Ishikawa (cell line): Measurements from ENCODE around the gene KCNJ6.

ENCODE experiments used
- CEBPB ChIP-seq: IDR thresholded peaks from 2 replicates; pipeline ENCODE4 v1.6.1; 2012
- EP300 ChIP-seq: IDR thresholded peaks from 2 replicates; pipeline ENCODE4 v1.6.1; 2012; ENCODE audit warnings: borderline replicate concordance
- TAF1 ChIP-seq: IDR thresholded peaks from 2 replicates; pipeline ENCODE4 v1.6.1; 2012; ENCODE audit warnings: low read depth, mild to moderate bottlenecking
- YY1 ChIP-seq: IDR thresholded peaks from 2 replicates; pipeline ENCODE4 v1.6.1; 2012; ENCODE audit warnings: low read depth
- TF ChIP-seq, protein P1 (sequence below): IDR thresholded peaks from 2 replicates; pipeline ENCODE4 v1.6.1; 2012; ENCODE audit warnings: low read depth, mild to moderate bottlenecking

DNA sequence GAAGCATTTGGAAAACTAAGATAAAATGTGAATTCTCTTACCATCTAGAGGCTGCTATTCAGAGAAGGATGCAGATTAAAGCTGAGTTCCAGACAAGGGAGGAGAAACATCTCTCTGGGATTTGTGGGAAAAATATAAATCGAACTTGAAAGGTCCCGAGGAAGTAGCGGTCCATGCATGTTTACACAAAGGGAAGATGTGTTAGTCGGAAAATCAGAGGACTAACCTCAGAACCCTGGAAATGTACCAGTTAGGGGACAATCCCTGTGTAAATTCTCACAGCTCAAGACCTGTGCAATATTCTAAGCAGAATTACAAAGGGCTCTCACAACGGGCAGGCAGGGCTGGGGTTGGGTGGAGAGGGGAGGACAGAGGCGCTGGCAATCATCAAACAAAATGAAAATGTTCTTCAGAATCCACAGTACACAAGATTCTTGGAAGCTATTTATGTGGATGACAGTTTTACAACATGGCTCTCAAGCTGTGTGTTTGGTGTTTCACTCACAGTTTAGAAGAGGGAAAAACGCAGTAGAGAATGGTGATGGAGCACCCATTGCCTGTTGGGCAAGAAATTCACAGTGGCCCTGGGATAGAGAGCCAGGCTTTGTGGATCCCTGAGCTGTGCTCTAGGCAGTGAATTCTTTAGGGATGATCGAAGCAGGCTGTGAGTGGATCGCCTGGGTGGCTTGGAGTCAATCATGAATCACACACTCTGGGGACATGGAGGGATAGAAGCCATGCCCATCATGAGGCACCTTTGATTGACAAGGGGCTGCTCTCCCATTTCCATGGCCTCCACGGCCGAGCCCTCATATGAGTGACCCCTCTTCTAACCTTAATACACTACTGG lies 47.6 kb downstream of the KCNJ6 start:
- TF ChIP-seq, protein P1, sequence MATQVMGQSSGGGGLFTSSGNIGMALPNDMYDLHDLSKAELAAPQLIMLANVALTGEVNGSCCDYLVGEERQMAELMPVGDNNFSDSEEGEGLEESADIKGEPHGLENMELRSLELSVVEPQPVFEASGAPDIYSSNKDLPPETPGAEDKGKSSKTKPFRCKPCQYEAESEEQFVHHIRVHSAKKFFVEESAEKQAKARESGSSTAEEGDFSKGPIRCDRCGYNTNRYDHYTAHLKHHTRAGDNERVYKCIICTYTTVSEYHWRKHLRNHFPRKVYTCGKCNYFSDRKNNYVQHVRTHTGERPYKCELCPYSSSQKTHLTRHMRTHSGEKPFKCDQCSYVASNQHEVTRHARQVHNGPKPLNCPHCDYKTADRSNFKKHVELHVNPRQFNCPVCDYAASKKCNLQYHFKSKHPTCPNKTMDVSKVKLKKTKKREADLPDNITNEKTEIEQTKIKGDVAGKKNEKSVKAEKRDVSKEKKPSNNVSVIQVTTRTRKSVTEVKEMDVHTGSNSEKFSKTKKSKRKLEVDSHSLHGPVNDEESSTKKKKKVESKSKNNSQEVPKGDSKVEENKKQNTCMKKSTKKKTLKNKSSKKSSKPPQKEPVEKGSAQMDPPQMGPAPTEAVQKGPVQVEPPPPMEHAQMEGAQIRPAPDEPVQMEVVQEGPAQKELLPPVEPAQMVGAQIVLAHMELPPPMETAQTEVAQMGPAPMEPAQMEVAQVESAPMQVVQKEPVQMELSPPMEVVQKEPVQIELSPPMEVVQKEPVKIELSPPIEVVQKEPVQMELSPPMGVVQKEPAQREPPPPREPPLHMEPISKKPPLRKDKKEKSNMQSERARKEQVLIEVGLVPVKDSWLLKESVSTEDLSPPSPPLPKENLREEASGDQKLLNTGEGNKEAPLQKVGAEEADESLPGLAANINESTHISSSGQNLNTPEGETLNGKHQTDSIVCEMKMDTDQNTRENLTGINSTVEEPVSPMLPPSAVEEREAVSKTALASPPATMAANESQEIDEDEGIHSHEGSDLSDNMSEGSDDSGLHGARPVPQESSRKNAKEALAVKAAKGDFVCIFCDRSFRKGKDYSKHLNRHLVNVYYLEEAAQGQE: no peak
- no peak for TF ChIP-seq CEBPB
- TF ChIP-seq EP300: no peak
- no peak for TF ChIP-seq YY1
- TF ChIP-seq TAF1: no peak
